Rectal smooth muscle tissue (tissue), 1 donor: ENCODE data around the gene PRELID2.
A peak's percentile ranks its signal among the peaks of the same experiment; 100 is the strongest.
"Not testable (repeated sequence)": the region's sequence is repeated elsewhere in the genome, so short reads cannot be mapped to it uniquely, and the experiment has no call there.

ENCODE experiments used
- H3K27ac ChIP-seq: one replicate; pipeline ENCODE4 v1.7.0; 2013; ENCODE audit warnings: low read depth, low read length, inconsistent platforms
- H3K27me3 ChIP-seq: one replicate; pipeline ENCODE4 v1.7.0; 2013; ENCODE audit warnings: low read length; ENCODE audit not compliant: control insufficient read depth, insufficient read depth
- H3K36me3 ChIP-seq: one replicate; pipeline ENCODE4 v1.7.0; 2013; ENCODE audit warnings: low read length; ENCODE audit not compliant: control insufficient read depth, insufficient read depth
- H3K4me1 ChIP-seq: one replicate; pipeline ENCODE4 v1.7.0; 2013; ENCODE audit warnings: low read length; ENCODE audit not compliant: control insufficient read depth, insufficient read depth
- H3K4me3 ChIP-seq: one replicate; pipeline ENCODE4 v1.7.0; 2013; ENCODE audit warnings: low read length
- H3K9ac ChIP-seq: one replicate; pipeline ENCODE4 v1.7.0; 2013; ENCODE audit warnings: low read length

Gene PRELID2

DNA sequence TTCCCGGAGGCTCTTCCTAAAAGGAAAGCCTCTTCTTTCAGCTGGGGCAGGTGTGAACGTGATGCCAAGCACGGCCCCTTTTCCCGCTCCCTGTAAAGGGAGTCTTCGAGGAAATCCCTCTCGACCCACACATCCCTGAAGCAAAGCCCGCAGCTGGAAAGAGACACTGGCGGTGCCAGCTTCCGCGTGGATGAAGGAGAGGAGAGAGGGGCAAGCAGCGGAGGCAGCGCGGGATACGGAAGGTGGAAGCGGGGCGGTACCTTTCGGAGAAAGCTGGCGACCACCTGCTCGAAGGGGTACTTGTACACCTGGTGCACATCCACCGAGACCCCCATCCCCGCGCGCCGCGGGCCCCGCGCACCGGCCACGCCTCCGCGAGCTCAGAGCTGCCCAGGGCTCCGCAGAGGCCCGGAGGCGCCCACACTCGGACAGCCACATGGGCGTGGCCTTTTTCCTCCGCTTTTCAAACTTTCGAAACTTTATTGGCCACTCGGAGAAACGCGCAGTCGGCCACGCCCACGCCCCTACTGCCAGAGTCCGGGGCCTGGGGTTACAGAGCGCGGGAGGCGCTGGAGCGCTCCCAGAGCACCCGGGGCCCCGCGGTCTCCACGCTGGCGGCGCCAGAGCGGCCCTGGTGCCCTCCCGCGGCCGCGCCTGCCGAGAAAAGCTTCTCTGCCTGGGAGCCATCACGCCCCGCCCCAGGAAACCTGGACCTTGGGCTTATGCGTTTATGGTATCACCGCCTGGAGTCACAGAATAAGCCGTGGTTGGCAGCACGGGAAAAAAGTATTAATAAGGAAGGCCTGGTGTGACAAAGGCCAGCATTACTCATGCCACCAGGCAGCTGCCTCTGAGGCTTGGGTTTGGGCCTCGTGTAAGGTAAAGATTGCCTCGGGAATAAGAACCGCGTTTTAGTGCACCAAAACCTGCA, at the start of gene PRELID2:
PRELID2 (minus strand) TSS at position 426 of the 931 bp plus-strand sequence; CDS start at position 335, 91 bp downstream.
- Histone ChIP-seq H3K36me3 (no peaks in the 10 kb centered on the region), H3K27ac (peak within 1 kb of the TSS; percentile 69), H3K9ac (peak within 1 kb of the TSS; percentile 67), H3K27me3 (no peaks in the 10 kb centered on the region), H3K4me3 (peak within 1 kb of the TSS; percentile 95), H3K4me1 (no peaks in the 10 kb centered on the region)

DNA sequence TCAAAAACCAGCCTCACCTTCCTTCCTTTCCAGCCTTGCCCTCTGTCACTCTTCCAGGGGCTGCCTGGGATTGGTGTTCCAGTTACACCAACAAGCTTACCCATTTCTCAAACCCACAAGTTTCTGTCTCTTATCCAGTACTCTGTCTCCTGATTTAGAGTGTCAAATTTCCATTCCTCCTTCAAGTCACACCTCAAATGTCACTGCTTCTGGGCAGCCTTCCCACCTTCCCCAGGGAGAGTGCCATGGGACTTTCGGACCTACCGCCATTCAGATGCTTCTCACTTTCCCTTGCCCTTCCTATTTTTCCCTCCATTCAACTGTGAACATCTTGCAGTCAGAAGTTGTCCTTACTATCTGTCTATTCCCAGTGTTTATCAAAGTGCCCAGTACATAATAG, 39.6 kb upstream of the PRELID2 start:
- H3K4me1 ChIP-seq: no peaks in the 10 kb centered on the region
- no peak overlapping the region for H3K4me3 ChIP-seq
- no peaks in the 10 kb centered on the region for H3K36me3 ChIP-seq
- H3K9ac ChIP-seq: no peak overlapping the region
- no peaks in the 10 kb centered on the region for H3K27me3 ChIP-seq
- no peak overlapping the region for H3K27ac ChIP-seq

DNA sequence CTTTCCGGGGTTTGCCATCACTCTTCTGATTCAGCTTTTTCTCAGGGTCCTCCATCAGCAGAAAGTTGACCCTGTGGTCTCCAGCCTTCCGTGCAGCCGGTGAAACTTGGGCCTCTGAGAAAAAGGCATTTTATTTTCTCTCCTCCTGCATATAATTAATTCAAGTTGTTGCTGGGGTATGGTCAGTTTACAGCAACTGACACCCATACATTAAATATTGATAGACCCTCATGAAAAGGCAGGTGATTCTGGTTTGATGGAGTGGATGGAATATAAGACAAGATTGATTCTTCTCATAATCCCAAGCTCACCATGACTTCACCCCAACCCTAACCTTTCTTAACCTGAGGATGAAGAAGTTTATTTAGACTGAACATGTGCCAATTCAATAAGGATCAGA, 37.8 kb upstream of the PRELID2 start, which contains the start of gene GRXCR2:
GRXCR2 (minus strand) TSS at position 101 of the 400 bp plus-strand sequence; CDS start at position 55, 46 bp downstream.
- Histone ChIP-seq H3K27ac (no peak within 1 kb of the TSS), H3K9ac (no peak within 1 kb of the TSS), H3K36me3 (no peaks in the 10 kb centered on the region), H3K4me1 (no peaks in the 10 kb centered on the region), H3K27me3 (no peaks in the 10 kb centered on the region), H3K4me3 (no peak within 1 kb of the TSS)

DNA sequence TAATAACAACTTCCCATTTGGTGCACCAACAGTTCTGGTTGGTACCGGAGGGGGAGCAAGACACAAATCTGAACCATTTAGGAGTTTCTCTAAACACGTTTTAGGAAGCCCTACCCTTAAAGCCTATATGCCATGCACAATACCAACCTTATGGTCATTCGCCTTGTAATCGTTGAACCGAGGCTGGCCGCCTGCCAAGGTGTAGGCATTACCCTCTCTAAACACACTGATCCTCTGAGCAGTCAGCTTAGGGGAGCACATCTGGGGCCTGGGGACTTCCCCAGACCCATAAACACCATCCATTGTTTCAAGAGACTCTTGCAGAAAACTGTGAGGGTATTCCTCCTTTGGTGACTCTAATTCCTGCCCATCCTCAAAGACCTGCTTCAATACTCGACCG, 37.3 kb upstream of the PRELID2 start:
- Histone ChIP-seq H3K27ac (no peak overlapping the region), H3K4me1 (no peaks in the 10 kb centered on the region), H3K36me3 (no peaks in the 10 kb centered on the region), H3K27me3 (no peaks in the 10 kb centered on the region), H3K4me3 (no peak overlapping the region), H3K9ac (no peak overlapping the region)

DNA sequence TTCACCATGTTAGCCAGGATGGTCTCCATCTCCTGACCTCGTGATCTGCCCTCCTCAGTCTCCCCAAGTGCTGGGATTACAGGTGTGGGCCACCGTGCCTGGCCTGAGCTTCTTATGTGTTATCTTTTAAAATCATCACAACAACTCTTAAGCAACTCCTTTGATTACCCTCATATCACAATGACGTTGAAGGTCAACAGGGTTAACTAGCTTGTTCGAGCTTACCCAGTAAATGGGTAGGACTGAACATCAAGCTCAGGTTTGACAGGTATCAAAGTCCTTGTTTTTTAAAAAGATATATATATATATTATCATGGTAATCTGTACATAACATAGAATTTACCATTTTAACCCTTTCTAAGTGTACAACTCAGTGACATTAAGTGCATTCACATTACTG, 34.6 kb upstream of the PRELID2 start:
- no peak overlapping the region for H3K27ac ChIP-seq
- no peaks in the 10 kb centered on the region for H3K36me3 ChIP-seq
- H3K4me3 ChIP-seq: no peak overlapping the region
- H3K4me1 ChIP-seq: no peaks in the 10 kb centered on the region
- H3K9ac ChIP-seq: no peak overlapping the region
- H3K27me3 ChIP-seq: no peaks in the 10 kb centered on the region

DNA sequence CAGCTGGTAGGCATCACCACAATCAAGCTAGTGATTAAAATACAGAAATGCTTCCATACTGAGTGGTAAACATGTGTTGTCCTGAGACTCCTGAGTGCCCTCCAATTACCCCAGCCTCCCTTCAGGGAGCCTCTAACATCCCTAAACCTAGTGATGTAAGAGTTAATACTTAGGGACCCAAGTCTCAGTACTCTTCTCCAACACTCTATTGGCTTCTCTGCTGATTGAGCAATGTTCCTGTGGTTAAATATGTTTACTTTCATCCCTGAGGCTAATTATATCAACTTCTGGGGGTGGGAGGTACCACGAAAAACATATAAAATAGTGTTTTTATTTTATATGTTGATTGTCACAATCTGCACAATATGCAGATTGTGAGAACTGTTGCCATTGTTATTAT, 32.7 kb upstream of the PRELID2 start:
- Histone ChIP-seq H3K4me1 (no peaks in the 10 kb centered on the region), H3K9ac (no peak overlapping the region), H3K36me3 (no peaks in the 10 kb centered on the region), H3K27me3 (no peaks in the 10 kb centered on the region), H3K27ac (no peak overlapping the region), H3K4me3 (no peak overlapping the region)

DNA sequence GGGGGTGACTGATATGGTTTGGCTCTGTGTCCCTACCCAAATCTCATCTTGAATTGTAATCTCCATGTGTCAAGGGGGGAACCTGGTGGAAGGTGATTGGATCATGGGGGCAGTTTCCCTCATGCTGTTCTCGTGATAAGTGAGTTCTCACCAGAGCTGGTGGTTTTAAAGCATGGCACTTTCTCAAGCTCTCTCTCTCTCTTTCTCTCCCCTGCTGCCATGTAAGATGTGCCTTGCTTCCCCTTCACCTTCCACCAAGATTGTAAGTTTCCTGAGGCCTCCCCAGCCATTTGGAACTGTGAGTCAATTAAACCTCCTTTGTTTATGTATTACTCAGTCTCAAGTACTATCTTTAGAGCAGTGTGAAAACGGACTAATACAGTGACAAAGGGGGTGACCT, 29.3 kb upstream of the PRELID2 start:
- H3K36me3 ChIP-seq, H3K4me3 ChIP-seq, H3K4me1 ChIP-seq, H3K27ac ChIP-seq, H3K27me3 ChIP-seq, H3K9ac ChIP-seq: not testable (repeated sequence)

DNA sequence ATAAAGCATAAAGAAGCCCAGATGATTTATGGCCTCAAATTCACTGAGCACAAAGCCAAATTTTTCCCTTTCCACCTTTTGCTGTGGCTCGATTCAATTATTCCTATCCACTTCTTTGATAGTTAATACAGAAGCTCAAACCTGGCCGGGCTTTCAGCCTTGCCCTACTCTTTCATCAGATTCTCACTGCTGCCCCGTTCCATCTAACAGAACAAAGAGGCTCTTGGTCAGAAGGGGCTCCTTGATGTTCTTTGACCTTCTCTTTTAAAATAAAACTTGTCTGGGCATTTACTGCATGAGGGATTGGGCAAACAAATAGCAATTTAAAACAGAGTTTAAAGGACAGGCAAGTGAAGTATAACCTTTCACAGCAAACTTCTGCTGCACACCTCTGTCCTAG, 27.9 kb upstream of the PRELID2 start:
- H3K9ac ChIP-seq: no peak overlapping the region
- no peaks in the 10 kb centered on the region for H3K36me3 ChIP-seq
- no peaks in the 10 kb centered on the region for H3K4me1 ChIP-seq
- no peak overlapping the region for H3K27ac ChIP-seq
- H3K27me3 ChIP-seq: no peaks in the 10 kb centered on the region
- no peak overlapping the region for H3K4me3 ChIP-seq

DNA sequence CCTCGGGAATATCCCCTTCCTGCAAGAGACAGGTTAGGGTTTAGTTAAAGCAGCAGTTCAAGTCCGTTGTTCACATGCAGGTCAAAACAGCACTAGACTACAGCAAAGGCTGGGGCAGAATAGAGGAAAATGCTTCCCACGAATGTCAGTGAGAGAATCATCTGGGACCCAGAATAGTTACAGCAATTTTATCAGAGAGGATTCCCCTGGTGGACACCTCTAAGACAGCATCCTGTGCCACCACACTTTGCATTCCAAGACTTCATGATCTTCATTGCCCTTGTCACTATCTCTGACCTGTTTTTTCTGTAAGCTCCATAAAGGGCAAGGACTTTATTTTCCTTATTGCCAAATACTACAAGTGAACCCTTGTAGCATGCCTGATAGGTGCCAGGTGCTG, 24.8 kb upstream of the PRELID2 start:
- Histone ChIP-seq H3K4me3 (no peak overlapping the region), H3K4me1 (no peaks in the 10 kb centered on the region), H3K36me3 (no peaks in the 10 kb centered on the region), H3K27ac (no peak overlapping the region), H3K9ac (no peak overlapping the region), H3K27me3 (no peaks in the 10 kb centered on the region)

DNA sequence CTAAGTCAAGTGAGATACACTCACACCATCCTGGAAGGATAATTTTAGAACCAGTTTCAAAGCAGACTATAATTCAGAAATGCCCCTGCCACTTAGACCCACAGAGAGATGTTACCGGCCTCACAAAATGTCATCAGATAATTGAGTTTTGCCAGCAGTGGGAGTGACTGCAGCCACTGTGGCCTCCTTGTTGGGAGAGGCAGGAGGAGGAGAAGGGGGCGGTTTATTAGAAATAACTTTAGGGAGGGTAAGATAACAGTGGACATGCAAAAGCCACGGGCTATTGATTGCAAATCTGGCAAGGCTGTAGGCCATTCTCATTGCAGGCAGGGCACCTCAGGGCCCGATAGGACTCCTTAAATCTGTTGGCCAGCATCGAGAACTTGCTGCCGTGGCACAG, 24.3 kb upstream of the PRELID2 start:
- Histone ChIP-seq H3K9ac (no peak overlapping the region), H3K36me3 (no peaks in the 10 kb centered on the region), H3K27ac (no peak overlapping the region), H3K4me3 (no peak overlapping the region), H3K27me3 (no peaks in the 10 kb centered on the region), H3K4me1 (no peaks in the 10 kb centered on the region)

DNA sequence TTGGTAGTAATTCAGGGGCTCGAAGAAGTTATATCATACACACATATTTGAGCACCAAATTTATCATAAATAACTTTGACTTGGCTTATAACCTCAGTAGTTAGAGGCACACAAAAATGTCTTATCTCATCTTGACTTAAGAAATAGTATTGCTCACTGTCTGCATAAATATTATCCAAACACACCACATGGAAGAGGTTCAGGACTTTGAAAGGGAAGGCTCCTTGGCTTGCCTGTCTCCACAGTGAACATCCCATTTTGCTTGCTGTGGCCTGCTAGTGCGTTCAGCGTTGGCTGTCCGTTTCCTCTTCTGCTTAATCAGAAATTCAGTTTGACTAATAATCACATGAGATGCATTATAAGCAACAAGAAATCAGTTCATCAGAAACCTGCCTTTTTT, 23.8 kb upstream of the PRELID2 start:
- no peak overlapping the region for H3K9ac ChIP-seq
- H3K27ac ChIP-seq: no peak overlapping the region
- H3K36me3 ChIP-seq: no peaks in the 10 kb centered on the region
- no peak overlapping the region for H3K4me3 ChIP-seq
- H3K4me1 ChIP-seq: no peaks in the 10 kb centered on the region
- no peaks in the 10 kb centered on the region for H3K27me3 ChIP-seq

DNA sequence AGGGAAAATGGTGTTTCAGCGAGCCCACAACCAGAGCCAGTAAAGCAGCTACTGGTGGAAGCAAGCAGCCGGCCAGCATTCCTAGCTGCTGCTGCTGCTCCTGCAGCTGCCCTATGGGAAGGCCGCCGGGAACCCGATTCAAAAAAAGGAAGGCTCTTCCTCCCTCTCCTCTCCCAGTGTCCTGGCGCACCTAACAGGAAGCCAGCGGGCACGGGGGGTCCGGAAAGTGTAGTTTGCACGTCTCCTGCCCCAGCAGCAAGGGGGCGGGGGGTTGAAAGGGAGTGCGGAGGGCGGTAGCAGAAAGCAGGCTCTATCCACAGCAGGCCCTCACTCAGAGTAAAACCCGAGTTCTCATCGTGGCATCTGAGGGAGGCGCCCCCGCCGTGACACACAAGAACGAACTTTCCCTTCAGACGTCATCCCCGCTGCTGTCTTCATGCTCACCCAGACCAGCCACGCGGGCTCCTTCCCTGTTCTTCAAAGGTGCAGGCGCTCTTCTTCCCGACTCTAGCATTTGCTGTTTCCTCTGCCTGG, 21.2 kb upstream of the PRELID2 start:
- Histone ChIP-seq H3K4me1 (no peaks in the 10 kb centered on the region), H3K9ac (no peak overlapping the region), H3K27ac (peak overlapping the region; percentile 57), H3K27me3 (no peaks in the 10 kb centered on the region), H3K36me3 (no peaks in the 10 kb centered on the region), H3K4me3 (peak overlapping the region; percentile 61)
